Amniotic stem cell (primary cell): ENCODE measurements around the gene PKDCC.
"Not testable (repeated sequence)": the region's sequence is repeated elsewhere in the genome, so short reads cannot be mapped to it uniquely, and the experiment has no call there.

Source experiments
- DNase-seq: peaks from one replicate; lab custom pipeline; 2025; lab: John Stamatoyannopoulos, UW

Gene PKDCC

GRCh38 chr2:42030829-42031228 is 17.0 kb upstream of the PKDCC start:
- DNase-seq, result no peak

DNA sequence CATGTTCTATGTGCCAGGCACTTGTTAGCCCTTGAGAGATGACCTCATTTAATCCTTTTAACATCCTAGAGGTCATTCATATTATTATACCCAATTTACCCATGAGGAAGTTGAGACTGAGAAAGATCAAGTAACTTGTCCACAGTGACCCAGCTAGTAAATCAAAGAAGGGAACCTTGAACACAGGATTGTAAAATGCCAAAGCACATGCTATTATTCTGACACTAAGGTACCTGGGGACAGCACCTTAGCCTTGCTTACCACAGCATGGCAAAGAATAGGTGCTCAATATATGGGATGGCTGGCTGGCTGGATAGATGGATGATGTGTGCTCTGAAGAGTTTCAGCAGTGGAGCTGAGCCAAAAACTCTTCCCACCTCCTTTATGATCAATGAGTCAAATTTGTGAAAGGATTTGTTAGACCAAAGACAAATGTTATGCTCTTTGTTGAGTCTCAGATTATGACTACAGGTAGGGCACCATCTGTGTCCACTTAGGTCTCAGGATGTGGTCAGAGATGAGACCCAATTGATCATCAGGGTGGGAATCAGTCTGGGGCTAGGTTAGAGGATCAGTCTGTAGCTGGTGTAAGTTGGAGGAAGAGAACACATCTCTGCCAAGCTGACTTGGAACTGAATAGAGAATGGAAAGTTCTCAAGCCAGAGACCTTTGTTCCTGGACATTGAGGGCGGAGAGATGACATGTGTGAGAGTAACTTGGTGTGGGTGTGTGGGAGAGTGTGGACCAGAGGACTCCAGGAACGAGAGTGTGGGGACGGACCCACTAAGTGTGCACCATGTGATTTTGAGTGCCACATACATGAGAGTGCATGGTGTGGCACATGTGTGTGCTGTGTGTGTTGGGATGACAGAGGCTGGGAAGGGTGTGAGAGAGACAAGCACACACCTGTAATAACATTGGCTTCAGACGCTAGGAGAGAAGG is 16.3 kb upstream of the PKDCC start:
- no peak for DNase-seq

DNA sequence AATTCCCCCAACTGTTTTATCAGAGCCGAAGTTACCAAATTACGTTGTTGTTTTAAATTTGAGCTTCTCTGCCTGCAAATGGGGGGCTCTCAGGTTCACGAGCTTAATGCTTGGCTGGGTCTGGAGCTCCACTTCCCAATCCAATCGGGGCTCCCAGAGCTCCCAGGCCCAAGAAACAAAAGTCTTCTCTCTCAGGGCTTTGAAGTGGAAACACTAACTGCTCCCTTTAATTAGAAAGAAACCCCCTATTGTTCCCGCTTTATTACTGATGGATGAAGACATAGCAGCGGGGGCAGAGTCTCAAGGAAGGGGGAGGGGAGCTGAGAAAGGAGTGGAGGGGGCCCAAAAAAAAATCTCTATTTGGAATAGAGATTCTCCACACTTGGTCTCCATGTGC is 15.6 kb upstream of the PKDCC start:
- DNase-seq, result no peak

DNA sequence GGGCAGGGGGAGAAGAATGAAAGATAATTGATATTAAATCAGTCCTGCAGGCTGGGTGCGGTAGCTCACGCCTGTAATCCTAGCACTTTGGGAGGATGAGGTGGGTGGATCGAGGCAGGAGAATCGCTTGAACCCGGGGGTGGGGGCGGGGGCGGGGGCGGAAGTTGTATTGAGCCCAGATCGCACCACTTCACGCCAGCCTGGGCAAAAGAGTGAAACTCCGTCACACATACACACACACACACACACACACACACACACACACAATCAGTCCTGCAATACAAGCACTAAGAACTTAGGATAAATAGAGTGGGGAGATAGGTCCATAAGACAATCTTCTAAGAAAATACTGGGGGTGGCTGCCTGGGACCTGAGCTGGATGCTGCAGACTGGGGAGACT is 15.1 kb upstream of the PKDCC start:
- DNase-seq, result no peak

GRCh38 chr2:42034096-42034495 is 13.7 kb upstream of the PKDCC start:
- DNase-seq, result not testable (repeated sequence)

GRCh38 chr2:42035241-42035640 is 12.6 kb upstream of the PKDCC start:
- no peak for DNase-seq

- DNase-seq, result no peak
Measured at GRCh38 chr2:42036413-42036812, 11.4 kb upstream of the PKDCC start.

- no peak for DNase-seq
Measured at GRCh38 chr2:42036940-42037339, 10.9 kb upstream of the PKDCC start.

GRCh38 chr2:42040643-42041278 is 7.1 kb upstream of the PKDCC start:
- DNase-seq, result no peak

- DNase-seq, result no peak
Measured at GRCh38 chr2:42041377-42042127, 6.3 kb upstream of the PKDCC start.

DNA sequence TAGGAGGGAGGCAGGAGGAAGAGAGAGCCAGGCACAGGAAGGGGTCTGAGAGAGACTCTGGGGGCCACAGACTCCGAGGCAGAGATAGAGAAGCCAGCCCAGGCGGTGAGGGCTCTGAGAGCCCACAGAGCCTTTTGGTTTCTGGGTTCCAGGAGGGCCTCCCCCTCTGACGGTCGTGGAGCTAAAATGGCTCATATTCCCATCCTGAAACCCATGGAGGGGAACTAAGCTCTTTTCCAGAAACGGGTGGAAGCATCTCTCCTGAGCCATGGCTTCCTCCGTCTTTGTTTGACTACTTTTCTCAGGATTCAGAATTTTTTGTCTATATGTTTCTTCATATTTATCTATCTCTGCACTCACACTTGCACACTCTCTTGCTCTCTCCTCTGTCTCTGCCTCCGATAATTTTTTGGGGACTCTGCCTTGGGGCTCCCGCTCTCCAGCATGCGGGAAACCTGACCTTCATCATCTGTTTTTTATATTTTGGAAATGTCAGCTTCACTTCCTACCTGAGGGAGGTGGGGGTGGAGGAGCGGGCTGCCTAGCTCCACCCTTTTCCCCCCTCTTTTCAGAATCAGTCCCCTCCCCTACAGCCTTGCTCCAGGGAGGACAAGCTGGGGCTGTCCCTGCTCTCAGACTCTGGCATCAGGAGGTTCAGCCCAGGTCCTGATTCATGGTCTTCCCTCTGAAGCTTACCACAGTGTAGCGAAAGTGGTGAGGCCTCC is 5.0 kb upstream of the PKDCC start:
- DNase-seq, result no peak

GRCh38 chr2:42043789-42044394 is 3.9 kb upstream of the PKDCC start:
- DNase-seq, result no peak

DNA sequence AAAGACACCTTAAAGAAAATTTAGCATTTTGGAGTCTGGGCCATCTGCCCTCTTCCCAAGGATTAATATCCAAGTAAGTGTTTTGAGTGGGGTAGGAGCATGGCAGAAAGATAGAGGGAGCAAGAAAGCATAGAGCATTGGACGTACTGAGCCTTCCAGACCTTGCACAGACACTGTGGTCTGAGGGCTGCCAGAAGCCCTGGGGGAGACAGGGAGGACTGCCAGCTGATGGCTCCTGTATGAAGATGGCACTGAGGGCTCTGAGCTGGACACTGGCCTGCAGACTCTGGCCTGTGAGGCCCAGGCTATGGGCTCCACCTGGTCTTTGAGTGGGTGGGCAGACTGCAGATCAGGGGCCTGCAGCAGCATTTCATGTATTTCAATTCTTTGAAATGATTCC is 2.9 kb upstream of the PKDCC start:
- no peak for DNase-seq

- DNase-seq, result no peak
Measured at GRCh38 chr2:42045352-42045751, 2.5 kb upstream of the PKDCC start.

GRCh38 chr2:42045848-42046748 is 1.7 kb upstream of the PKDCC start:
- DNase-seq, result no peak

GRCh38 chr2:42046819-42047487 is 868 bp upstream of the PKDCC start:
- no peak for DNase-seq

DNA sequence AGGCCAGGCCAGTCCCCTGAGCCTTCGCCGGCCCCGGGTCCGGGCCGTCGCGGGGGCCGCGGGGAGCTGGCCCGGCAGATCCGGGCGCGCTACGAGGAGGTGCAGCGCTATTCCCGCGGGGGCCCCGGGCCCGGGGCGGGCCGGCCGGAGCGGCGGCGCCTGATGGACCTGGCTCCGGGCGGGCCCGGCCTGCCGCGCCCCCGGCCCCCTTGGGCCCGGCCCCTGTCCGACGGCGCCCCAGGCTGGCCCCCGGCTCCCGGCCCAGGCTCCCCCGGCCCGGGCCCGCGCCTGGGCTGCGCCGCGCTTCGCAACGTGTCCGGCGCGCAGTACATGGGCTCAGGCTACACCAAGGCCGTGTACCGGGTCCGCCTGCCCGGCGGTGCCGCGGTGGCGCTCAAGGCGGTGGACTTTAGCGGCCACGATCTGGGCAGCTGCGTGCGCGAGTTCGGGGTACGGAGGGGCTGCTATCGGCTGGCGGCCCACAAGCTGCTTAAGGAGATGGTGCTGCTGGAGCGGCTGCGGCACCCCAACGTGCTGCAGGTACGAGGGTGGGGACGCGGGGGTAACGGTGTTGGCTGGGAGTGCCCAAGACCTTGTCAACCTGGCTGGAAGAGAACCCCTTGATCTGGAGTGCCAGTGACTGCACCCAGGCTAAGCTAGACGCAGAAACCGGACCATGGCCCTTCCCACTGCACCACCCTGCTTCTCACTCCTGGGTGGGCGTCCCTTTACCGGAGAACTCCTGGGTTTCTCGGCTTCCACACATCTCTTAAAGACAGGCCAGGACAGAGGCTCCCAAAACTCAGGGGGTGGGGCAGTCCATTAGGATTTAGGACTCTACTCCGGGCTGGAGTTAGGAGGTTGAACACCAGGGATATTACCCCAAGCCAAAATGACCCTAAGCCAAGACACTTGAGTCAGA is 739 bp downstream of the PKDCC start:
- DNase-seq, result no peak

DNA sequence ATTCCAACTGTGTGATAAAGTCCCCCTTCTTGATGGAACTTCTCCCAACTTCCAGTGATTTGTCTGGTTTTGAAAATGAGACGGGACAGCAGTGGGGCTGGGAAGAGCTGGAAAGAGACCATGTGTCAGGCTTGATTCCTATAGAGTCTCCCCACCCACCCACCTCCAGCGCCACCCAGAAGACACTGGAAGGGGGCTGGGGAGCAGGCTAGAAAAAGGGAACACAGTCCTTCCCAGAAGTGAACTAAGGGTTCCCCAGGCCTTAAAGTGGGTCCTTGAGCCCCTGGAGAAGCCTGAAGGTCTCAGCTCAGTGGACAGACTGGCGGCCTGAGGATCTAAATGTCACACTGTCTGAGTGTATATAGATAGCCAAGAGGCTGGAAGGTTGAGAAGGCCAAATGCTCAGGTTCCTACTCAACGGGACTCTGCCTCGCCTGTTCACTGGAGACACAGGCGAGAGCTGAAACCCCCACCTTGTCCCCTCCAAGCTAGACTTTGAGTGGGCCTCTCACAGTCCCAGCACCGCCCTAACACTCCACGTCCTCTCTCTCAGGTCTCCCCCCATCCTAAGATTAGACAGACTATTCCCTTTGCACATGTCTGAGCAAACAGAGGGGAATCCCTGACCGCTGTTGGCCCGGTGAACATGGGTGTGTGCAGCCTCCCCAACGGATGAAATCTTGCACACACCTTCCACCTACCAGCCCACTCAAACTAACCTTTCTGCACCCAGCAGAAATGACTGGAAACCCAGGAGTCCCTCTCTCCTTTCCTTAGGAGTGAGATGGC is 1.6 kb downstream of the PKDCC start:
- DNase-seq, result no peak
